ENCODE measurements around the gene LYL1. TPM values are rescaled to one million over a fixed set of nuclear protein-coding genes. Genes with fewer than 3 reads are reported as not detected.
A peak's percentile ranks its signal among the peaks of the same experiment; 100 is the strongest.

Gene LYL1
- total RNA-seq, 1 donor from 2014 or later: 0.88 TPM

DNA sequence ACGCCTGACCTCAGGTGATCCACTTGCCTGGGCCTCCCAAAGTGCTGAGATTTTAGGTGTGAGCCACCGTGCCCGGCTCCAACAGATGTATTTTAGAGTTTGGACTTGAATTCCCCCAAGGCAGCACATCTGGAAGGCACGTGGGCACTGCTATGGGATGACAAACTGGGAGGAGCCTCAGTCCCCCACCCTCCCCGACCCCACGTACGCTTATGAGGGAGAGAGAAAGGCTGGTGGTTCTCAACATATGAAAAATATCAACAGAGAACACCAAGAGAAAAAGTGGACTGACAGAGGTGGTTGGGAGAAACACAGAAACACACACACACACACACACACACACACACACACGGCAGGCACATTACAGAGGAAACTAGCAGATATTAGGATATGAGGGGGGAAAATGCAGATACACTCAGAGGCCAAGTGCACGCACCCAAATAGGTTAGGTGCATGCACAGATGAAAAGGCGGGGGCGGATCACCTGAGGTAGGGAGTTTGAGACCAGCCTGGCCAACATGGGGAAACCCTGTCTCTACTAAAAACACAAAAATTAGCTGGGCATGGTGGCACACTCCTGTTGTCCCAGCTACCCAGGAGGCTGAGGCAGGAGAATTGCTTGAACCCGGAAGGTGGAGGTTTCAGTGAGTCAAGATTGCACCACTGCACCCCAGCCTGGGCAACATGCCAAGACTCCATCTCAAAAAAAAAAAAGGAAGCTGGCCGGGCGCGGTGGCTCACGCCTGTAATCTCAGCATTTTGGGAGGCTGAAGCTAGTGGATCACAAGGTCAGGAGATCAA lies 44.3 kb upstream of the LYL1 start:
- Histone ChIP-seq H2AFZ (replicated peaks) (no peak overlapping the region), H3K9ac (no peak overlapping the region), H3K4me3 (no peak overlapping the region), H3K36me3 (no peaks in the 10 kb centered on the region), H3K9me3 (ENCODE audit: low read depth) (no peaks in the 10 kb centered on the region), H4K20me1 (ENCODE audit: low read depth) (no peaks in the 10 kb centered on the region), H3K4me1 (no peaks in the 10 kb centered on the region), H3K27me3 (peaks cover 6% of the 10 kb centered on the region), H3K4me2 (no peak overlapping the region), H3F3A (ENCODE audit: low read depth) (peaks cover 7% of the 10 kb centered on the region), H3K27ac (no peak overlapping the region), H3K79me2 (ENCODE audit: low read depth) (peaks cover 12% of the 10 kb centered on the region)
- TF ChIP-seq, protein P1, sequence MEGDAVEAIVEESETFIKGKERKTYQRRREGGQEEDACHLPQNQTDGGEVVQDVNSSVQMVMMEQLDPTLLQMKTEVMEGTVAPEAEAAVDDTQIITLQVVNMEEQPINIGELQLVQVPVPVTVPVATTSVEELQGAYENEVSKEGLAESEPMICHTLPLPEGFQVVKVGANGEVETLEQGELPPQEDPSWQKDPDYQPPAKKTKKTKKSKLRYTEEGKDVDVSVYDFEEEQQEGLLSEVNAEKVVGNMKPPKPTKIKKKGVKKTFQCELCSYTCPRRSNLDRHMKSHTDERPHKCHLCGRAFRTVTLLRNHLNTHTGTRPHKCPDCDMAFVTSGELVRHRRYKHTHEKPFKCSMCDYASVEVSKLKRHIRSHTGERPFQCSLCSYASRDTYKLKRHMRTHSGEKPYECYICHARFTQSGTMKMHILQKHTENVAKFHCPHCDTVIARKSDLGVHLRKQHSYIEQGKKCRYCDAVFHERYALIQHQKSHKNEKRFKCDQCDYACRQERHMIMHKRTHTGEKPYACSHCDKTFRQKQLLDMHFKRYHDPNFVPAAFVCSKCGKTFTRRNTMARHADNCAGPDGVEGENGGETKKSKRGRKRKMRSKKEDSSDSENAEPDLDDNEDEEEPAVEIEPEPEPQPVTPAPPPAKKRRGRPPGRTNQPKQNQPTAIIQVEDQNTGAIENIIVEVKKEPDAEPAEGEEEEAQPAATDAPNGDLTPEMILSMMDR (IDR thresholded peaks at IDR 0.05): no peak
- no peak for TF ChIP-seq EZH2 (IDR thresholded peaks at IDR 0.05)
- TF ChIP-seq EZH2phosphoT487 (IDR thresholded peaks at IDR 0.05): no peak
- H3K4me3 Mint-ChIP-seq: no peak overlapping the region
- H3K36me3 Mint-ChIP-seq: no peaks in the 10 kb centered on the region
- DNase-seq (ENCODE audit: low spot score): no peak
- peaks cover 3% of the 10 kb centered on the region for H3K27me3 Mint-ChIP-seq (ENCODE audit: insufficient read depth, low read depth)
- no peak overlapping the region for H3K27ac Mint-ChIP-seq
- H3K4me1 Mint-ChIP-seq: peaks cover 13% of the 10 kb centered on the region
- H3K9me3 Mint-ChIP-seq: no peaks in the 10 kb centered on the region

- Histone ChIP-seq H4K20me1 (ENCODE audit: low read depth) (peaks cover 35% of the 10 kb centered on the region), H3K36me3 (no peaks in the 10 kb centered on the region), H3K4me2 (no peak overlapping the region), H3K9me3 (ENCODE audit: low read depth) (no peaks in the 10 kb centered on the region), H2AFZ (replicated peaks) (no peak overlapping the region), H3K27ac (peak overlapping the region; percentile 37), H3K27me3 (no peaks in the 10 kb centered on the region), H3K4me3 (no peak overlapping the region), H3K4me1 (no peaks in the 10 kb centered on the region), H3F3A (ENCODE audit: low read depth) (peaks cover 6% of the 10 kb centered on the region), H3K79me2 (ENCODE audit: low read depth) (peaks cover 4% of the 10 kb centered on the region), H3K9ac (no peak overlapping the region)
- no peaks in the 10 kb centered on the region for H3K4me1 Mint-ChIP-seq
- H3K36me3 Mint-ChIP-seq: peaks cover 9% of the 10 kb centered on the region
- no peak for DNase-seq (ENCODE audit: low spot score)
- no peaks in the 10 kb centered on the region for H3K9me3 Mint-ChIP-seq
- H3K27ac Mint-ChIP-seq: no peak overlapping the region
- no peak overlapping the region for H3K4me3 Mint-ChIP-seq
- H3K27me3 Mint-ChIP-seq (ENCODE audit: insufficient read depth, low read depth): peaks cover 5% of the 10 kb centered on the region
- TF ChIP-seq EZH2phosphoT487 (IDR thresholded peaks at IDR 0.05) (no peak), EZH2 (IDR thresholded peaks at IDR 0.05) (no peak)
- TF ChIP-seq, protein P1 (IDR thresholded peaks at IDR 0.05): no peak
Observed at GRCh38 chr19:13139633-13140311, 37.1 kb upstream of the LYL1 start.

- TF ChIP-seq EZH2 (IDR thresholded peaks at IDR 0.05) (no peak), EZH2phosphoT487 (IDR thresholded peaks at IDR 0.05) (no peak)
- TF ChIP-seq, protein P1 (IDR thresholded peaks at IDR 0.05): no peak
- H3K4me1 ChIP-seq: no peaks in the 10 kb centered on the region
- Mint-ChIP-seq H3K27ac (no peak overlapping the region), H3K36me3 (peaks cover 9% of the 10 kb centered on the region), H3K4me1 (no peaks in the 10 kb centered on the region), H3K9me3 (no peaks in the 10 kb centered on the region), H3K4me3 (no peak overlapping the region), H3K27me3 (ENCODE audit: insufficient read depth, low read depth) (peaks cover 5% of the 10 kb centered on the region)
- H3K4me2 ChIP-seq: no peak overlapping the region
- H4K20me1 ChIP-seq (ENCODE audit: low read depth): peaks cover 44% of the 10 kb centered on the region
- no peaks in the 10 kb centered on the region for H3K9me3 ChIP-seq (ENCODE audit: low read depth)
- no peak overlapping the region for H3K4me3 ChIP-seq
- H3K27me3 ChIP-seq: no peaks in the 10 kb centered on the region
- H3K9ac ChIP-seq: no peak overlapping the region
- H3K27ac ChIP-seq: peak overlapping the region; percentile 37
- DNase-seq (ENCODE audit: low spot score): no peak
- H3K79me2 ChIP-seq (ENCODE audit: low read depth): peaks cover 13% of the 10 kb centered on the region
- H3K36me3 ChIP-seq: no peaks in the 10 kb centered on the region
- H3F3A ChIP-seq (ENCODE audit: low read depth): peaks cover 6% of the 10 kb centered on the region
- no peak overlapping the region for H2AFZ ChIP-seq (replicated peaks)
Observed at GRCh38 chr19:13138916-13139198, 36.2 kb upstream of the LYL1 start.
